H1 (cell line): ENCODE measurements around the gene BRME1. TPM values are rescaled to one million over a fixed set of nuclear protein-coding genes. Genes with fewer than 3 reads are reported as not detected.

Source experiments
- BACH1 ChIP-seq: IDR thresholded peaks from 2 replicates; pipeline ENCODE4 v1.6.1; 2012; ENCODE audit warnings: low read length, improper control_type of control experiment
- CEBPB ChIP-seq: IDR thresholded peaks from 2 replicates; pipeline ENCODE4 v1.6.1; 2012; ENCODE audit warnings: low read depth, low read length
- polyA plus RNA-seq, 7 experiments: library from polyadenylated mRNA; depleted of rRNA in 3 of 7; stranded (reverse) in 5 of 7; unstranded in 2 of 7; fragments of >200 nt in 5 of 7; fragments of 200-250 nt in 2 of 7; gene quantifications; 1 replicate in 5 of 7; 2 replicates in 1 of 7; 4 replicates in 1 of 7; pipeline versions ENCODE4 v1.2.1 to v1.2.3, GENCODE V29; 2011 to 2013; ENCODE audit warnings: missing spikeins in 2 of 7, mixed read lengths in 2 of 7
- total RNA-seq: library from RNA; stranded (reverse); fragmentation: NEBNext Ultra II Directional; extraction: Animal tissue kit (Norgen Biotek cat#: 25700); gene quantifications from 2 replicates; pipeline ENCODE4 v1.2.1, GENCODE V29; 2021
- TF ChIP-seq, protein P1 (sequence below): fragments of 300-600 bp; sonication (generic); IDR thresholded peaks from 2 replicates; pipeline ENCODE4 v1.7.1; 2012; ENCODE audit warnings: low read length, moderate library complexity, mild to moderate bottlenecking, inconsistent platforms; ENCODE audit not compliant: insufficient replicate concordance

Gene BRME1
- total and polyA plus RNA-seq, 2 of the 8 experiments (the other 6 are each of a cell fraction or from before 2014, with no cell fraction given): 4.6 to 4.7 TPM

DNA sequence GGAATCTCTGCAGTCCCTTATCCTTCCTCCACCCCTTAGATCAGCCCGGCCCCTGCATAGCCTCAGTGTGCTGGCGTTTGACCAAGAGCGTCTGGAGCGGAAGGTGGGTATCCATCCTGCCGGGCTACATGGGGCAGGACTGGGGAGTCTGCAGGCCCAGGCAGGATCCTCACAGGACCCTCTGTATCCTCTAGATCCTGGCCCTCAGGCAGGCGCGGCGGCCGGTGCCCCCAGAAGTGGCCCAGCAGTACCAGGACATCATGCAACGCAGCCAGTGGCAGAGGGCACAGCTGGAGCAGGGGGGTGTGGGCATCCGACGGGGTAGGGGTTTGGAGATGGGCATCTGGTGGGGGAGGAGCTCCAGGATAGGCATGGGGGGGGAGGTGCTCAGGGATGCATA, 23.4 kb upstream of the BRME1 start (continued):
- TF ChIP-seq, protein P1, sequence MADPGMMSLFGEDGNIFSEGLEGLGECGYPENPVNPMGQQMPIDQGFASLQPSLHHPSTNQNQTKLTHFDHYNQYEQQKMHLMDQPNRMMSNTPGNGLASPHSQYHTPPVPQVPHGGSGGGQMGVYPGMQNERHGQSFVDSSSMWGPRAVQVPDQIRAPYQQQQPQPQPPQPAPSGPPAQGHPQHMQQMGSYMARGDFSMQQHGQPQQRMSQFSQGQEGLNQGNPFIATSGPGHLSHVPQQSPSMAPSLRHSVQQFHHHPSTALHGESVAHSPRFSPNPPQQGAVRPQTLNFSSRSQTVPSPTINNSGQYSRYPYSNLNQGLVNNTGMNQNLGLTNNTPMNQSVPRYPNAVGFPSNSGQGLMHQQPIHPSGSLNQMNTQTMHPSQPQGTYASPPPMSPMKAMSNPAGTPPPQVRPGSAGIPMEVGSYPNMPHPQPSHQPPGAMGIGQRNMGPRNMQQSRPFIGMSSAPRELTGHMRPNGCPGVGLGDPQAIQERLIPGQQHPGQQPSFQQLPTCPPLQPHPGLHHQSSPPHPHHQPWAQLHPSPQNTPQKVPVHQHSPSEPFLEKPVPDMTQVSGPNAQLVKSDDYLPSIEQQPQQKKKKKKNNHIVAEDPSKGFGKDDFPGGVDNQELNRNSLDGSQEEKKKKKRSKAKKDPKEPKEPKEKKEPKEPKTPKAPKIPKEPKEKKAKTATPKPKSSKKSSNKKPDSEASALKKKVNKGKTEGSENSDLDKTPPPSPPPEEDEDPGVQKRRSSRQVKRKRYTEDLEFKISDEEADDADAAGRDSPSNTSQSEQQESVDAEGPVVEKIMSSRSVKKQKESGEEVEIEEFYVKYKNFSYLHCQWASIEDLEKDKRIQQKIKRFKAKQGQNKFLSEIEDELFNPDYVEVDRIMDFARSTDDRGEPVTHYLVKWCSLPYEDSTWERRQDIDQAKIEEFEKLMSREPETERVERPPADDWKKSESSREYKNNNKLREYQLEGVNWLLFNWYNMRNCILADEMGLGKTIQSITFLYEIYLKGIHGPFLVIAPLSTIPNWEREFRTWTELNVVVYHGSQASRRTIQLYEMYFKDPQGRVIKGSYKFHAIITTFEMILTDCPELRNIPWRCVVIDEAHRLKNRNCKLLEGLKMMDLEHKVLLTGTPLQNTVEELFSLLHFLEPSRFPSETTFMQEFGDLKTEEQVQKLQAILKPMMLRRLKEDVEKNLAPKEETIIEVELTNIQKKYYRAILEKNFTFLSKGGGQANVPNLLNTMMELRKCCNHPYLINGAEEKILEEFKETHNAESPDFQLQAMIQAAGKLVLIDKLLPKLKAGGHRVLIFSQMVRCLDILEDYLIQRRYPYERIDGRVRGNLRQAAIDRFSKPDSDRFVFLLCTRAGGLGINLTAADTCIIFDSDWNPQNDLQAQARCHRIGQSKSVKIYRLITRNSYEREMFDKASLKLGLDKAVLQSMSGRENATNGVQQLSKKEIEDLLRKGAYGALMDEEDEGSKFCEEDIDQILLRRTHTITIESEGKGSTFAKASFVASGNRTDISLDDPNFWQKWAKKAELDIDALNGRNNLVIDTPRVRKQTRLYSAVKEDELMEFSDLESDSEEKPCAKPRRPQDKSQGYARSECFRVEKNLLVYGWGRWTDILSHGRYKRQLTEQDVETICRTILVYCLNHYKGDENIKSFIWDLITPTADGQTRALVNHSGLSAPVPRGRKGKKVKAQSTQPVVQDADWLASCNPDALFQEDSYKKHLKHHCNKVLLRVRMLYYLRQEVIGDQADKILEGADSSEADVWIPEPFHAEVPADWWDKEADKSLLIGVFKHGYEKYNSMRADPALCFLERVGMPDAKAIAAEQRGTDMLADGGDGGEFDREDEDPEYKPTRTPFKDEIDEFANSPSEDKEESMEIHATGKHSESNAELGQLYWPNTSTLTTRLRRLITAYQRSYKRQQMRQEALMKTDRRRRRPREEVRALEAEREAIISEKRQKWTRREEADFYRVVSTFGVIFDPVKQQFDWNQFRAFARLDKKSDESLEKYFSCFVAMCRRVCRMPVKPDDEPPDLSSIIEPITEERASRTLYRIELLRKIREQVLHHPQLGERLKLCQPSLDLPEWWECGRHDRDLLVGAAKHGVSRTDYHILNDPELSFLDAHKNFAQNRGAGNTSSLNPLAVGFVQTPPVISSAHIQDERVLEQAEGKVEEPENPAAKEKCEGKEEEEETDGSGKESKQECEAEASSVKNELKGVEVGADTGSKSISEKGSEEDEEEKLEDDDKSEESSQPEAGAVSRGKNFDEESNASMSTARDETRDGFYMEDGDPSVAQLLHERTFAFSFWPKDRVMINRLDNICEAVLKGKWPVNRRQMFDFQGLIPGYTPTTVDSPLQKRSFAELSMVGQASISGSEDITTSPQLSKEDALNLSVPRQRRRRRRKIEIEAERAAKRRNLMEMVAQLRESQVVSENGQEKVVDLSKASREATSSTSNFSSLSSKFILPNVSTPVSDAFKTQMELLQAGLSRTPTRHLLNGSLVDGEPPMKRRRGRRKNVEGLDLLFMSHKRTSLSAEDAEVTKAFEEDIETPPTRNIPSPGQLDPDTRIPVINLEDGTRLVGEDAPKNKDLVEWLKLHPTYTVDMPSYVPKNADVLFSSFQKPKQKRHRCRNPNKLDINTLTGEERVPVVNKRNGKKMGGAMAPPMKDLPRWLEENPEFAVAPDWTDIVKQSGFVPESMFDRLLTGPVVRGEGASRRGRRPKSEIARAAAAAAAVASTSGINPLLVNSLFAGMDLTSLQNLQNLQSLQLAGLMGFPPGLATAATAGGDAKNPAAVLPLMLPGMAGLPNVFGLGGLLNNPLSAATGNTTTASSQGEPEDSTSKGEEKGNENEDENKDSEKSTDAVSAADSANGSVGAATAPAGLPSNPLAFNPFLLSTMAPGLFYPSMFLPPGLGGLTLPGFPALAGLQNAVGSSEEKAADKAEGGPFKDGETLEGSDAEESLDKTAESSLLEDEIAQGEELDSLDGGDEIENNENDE: no peak
- TF ChIP-seq CEBPB: no peak
- TF ChIP-seq BACH1: no peak
